Mucosa of descending colon (tissue), 3 donors: ENCODE data around the gene ESM1. TPM values are rescaled to one million over a fixed set of nuclear protein-coding genes. Genes with fewer than 3 reads are reported as not detected.
A peak's percentile ranks its signal among the peaks of the same experiment; 100 is the strongest.

Source experiments
- ATAC-seq: fragments of 200-7000 bp; cut with Tn5 transposase; one replicate; pipeline ENCODE4 v1.9.1; 2020; ENCODE audit warnings: mild to moderate bottlenecking, moderate library complexity
- DNase-seq, 3 donors: peaks; one replicate each; pipeline ENCODE4 v3.0.0-alpha.2; 2020
- H3K36me3 ChIP-seq: fragments of 200-600 bp; one replicate; pipeline ENCODE4 v1.8.0; 2021; ENCODE audit warnings: low read depth, mild to moderate bottlenecking
- H3K4me1 ChIP-seq: fragments of 200-600 bp; one replicate; pipeline ENCODE4 v1.8.0; 2021; ENCODE audit warnings: low read depth, mild to moderate bottlenecking
- H3K4me3 ChIP-seq: fragments of 200-600 bp; one replicate; pipeline ENCODE4 v1.8.0; 2021; ENCODE audit warnings: mild to moderate bottlenecking
- H3K9me3 ChIP-seq: fragments of 200-600 bp; one replicate; pipeline ENCODE4 v1.8.0; 2021; ENCODE audit warnings: mild to moderate bottlenecking
- intact Hi-C, 2 donors: fragments of 100-400 bp; cut with DNase I in 1 of 2; cut with micrococcal nuclease in 1 of 2; formaldehyde crosslinking; loops; one replicate each; pipeline versions ENCODE4 v1.11.0 to v1.11.1; 2022; cut with DNase I, micrococcal nuclease
- total RNA-seq, 3 donors: library from RNA; stranded (reverse); fragmentation: NEBNext Ultra II Directional in 2 of 3; extraction: Animal tissue kit (Norgen Biotek cat#: 25700) in 2 of 3; gene quantifications; one replicate each; pipeline versions ENCODE4 v1.2.1 to v1.2.4, GENCODE V29; 2021 to 2023
- TF ChIP-seq, protein P1 (sequence below): fragments of 200-600 bp; IDR thresholded peaks from one replicate; pipeline ENCODE4 v1.8.0; 2022; ENCODE audit warnings: antibody characterized with exemption, mild to moderate bottlenecking
- donor health status: DM: no; HTN: no; CAD: no; lungs with moderate emphysema.
- donor health status: DM: no; HTN: no; CAD: no.
- donor health status: DM: no; HTN: yes; CAD: no.

ESM1 gene
- total RNA-seq, 3 donors from 2014 or later, result not detected

DNA sequence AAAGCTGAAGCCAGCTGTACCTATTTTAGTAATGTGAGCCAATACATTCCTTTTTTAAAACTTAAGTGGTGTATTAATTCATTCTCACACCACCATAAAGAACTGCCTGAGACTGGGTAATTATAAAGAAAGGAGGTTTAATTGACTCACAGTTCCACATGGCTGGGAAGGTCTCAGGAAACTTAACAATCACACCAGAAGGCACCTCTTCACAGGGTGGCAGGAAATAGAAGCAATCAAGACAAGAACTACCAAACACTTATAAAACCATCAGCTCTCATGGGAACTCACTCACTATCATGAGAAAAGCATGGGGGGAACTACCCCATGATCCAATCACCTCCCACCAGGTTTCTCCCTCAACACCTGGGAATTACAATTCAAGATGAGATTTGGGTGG lies 21.0 kb downstream of the ESM1 start:
- no peak overlapping the region for H3K4me3 ChIP-seq
- no peak for DNase-seq
- TF ChIP-seq, protein P1, sequence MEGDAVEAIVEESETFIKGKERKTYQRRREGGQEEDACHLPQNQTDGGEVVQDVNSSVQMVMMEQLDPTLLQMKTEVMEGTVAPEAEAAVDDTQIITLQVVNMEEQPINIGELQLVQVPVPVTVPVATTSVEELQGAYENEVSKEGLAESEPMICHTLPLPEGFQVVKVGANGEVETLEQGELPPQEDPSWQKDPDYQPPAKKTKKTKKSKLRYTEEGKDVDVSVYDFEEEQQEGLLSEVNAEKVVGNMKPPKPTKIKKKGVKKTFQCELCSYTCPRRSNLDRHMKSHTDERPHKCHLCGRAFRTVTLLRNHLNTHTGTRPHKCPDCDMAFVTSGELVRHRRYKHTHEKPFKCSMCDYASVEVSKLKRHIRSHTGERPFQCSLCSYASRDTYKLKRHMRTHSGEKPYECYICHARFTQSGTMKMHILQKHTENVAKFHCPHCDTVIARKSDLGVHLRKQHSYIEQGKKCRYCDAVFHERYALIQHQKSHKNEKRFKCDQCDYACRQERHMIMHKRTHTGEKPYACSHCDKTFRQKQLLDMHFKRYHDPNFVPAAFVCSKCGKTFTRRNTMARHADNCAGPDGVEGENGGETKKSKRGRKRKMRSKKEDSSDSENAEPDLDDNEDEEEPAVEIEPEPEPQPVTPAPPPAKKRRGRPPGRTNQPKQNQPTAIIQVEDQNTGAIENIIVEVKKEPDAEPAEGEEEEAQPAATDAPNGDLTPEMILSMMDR, result no peak
- no peaks in the 10 kb centered on the region for H3K9me3 ChIP-seq
- H3K4me1 ChIP-seq, result no peaks in the 10 kb centered on the region
- ATAC-seq, result no peak
- no peaks in the 10 kb centered on the region for H3K36me3 ChIP-seq
- intact Hi-C loops, result no loop called here

- Histone ChIP-seq H3K4me1 (no peaks in the 10 kb centered on the region), H3K36me3 (no peaks in the 10 kb centered on the region), H3K9me3 (no peaks in the 10 kb centered on the region), H3K4me3 (no peak overlapping the region)
- DNase-seq (peak in 1 of 3 donors; percentile 14), ATAC-seq (no peak)
- TF ChIP-seq, protein P1, result no peak
- intact Hi-C loops, result no loop called here
Observed at GRCh38 chr5:54959673-54960418, 25.5 kb downstream of the ESM1 start.

- ATAC-seq, result no peak
- no peak overlapping the region for H3K4me3 ChIP-seq
- DNase-seq, result no peak
- no peaks in the 10 kb centered on the region for H3K9me3 ChIP-seq
- H3K4me1 ChIP-seq, result no peaks in the 10 kb centered on the region
- intact Hi-C loops, result no loop called here
- TF ChIP-seq, protein P1, result no peak
- H3K36me3 ChIP-seq, result no peaks in the 10 kb centered on the region
Observed at GRCh38 chr5:54956922-54957321, 28.5 kb downstream of the ESM1 start.

- DNase-seq, result no peak
- no peaks in the 10 kb centered on the region for H3K36me3 ChIP-seq
- TF ChIP-seq, protein P1, result no peak
- H3K4me1 ChIP-seq, result no peaks in the 10 kb centered on the region
- no peak for ATAC-seq
- no peak overlapping the region for H3K4me3 ChIP-seq
- no peaks in the 10 kb centered on the region for H3K9me3 ChIP-seq
- intact Hi-C loops, result loop anchor here in 1 of 2 donors (10.0 kb wide), 1 partner anchor 198 kb away; no protein-coding TSS in a partner anchor
Observed at GRCh38 chr5:54947187-54947586, 38.2 kb downstream of the ESM1 start.

DNA sequence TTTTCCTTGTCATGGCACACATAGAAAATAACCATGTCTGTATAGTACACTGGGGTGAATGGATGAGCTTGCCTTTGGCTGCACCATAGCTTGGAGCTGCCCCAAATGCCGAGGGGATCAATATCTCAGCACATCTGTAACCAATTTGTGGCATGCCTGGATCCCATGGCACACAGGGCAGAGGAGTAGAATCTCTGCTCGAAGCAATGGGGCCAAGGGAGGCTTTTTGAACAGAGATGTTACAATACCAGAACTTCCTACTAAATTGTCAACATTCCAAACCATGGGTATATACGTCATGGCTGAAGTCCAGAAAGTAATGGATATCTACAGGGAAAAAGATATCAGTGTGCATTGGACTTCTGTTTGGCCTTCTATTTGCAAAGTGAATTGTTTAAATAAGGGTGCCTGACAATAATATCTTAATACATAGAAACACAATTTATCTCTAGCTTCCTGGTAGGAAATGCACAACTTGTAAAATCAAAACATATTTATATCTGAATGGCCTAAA lies 39.0 kb downstream of the ESM1 start:
- intact Hi-C loops, result loop anchor here in 1 of 2 donors (10.0 kb wide), 1 partner anchor 198 kb away; no protein-coding TSS in a partner anchor
- H3K9me3 ChIP-seq, result no peaks in the 10 kb centered on the region
- H3K36me3 ChIP-seq, result no peaks in the 10 kb centered on the region
- H3K4me3 ChIP-seq, result no peak overlapping the region
- DNase-seq (no peak), ATAC-seq (no peak)
- H3K4me1 ChIP-seq, result no peaks in the 10 kb centered on the region
- TF ChIP-seq, protein P1, result no peak
